HepG2 (cell line): ENCODE results near the gene PWP1. TPM values are rescaled to one million over a fixed set of nuclear protein-coding genes. Genes with fewer than 3 reads are reported as not detected.

Experiments
- FLYWCH1 ChIP-seq: sonication (generic); formaldehyde crosslinking; IDR thresholded peaks from 2 replicates; pipeline ENCODE4 v1.8.1; 2023; ENCODE audit warnings: mild to moderate bottlenecking, missing genetic modification reagents
- FOXK2 ChIP-seq: fragments of 450-650 bp; IDR thresholded peaks from 2 replicates; pipeline ENCODE4 v1.6.1; 2016
- KDM1A ChIP-seq: IDR thresholded peaks from 2 replicates; pipeline ENCODE4 v1.6.1; 2016; ENCODE audit warnings: missing compliant biosample characterization
- KDM4B ChIP-seq: sonication (generic); formaldehyde crosslinking; IDR thresholded peaks from 2 replicates; pipeline ENCODE4 v1.4.0; 2020; ENCODE audit warnings: missing genetic modification reagents
- REPIN1 ChIP-seq: sonication (generic); formaldehyde crosslinking; IDR thresholded peaks from 2 replicates; pipeline ENCODE4 v1.8.0; 2022; ENCODE audit warnings: missing genetic modification reagents, low read depth, mild to moderate bottlenecking, borderline replicate concordance
- REST ChIP-seq, 2 experiments: IDR thresholded peaks; 2 replicates each; pipeline ENCODE4 v1.6.1; 2011 to 2012; ENCODE audit warnings: low read length in 2 of 2, borderline replicate concordance in 1 of 2, low read depth in 1 of 2, mild to moderate bottlenecking in 1 of 2, moderate library complexity in 1 of 2
- ZBTB26 ChIP-seq: IDR thresholded peaks from 2 replicates; pipeline ENCODE4 v1.6.1; 2016; ENCODE audit warnings: missing compliant biosample characterization, missing genetic modification reagents, borderline replicate concordance
- ZNF460 ChIP-seq: sonication (generic); formaldehyde crosslinking; IDR thresholded peaks from 2 replicates; pipeline ENCODE4 v1.5.1; 2020; ENCODE audit warnings: missing genetic modification reagents, mild to moderate bottlenecking, borderline replicate concordance
- polyA plus RNA-seq, 8 experiments: library from polyadenylated mRNA; depleted of rRNA in 3 of 8; stranded (reverse) in 7 of 8; unstranded in 1 of 8; fragments of >200 nt; fragmentation: Illumina TruSeq in 4 of 8; extraction: Trizol in 4 of 8; gene quantifications; 2 replicates each; pipeline versions ENCODE4 v1.2.1 to v1.2.3, GENCODE V29; 2011 to 2016; ENCODE audit warnings: low read depth in 4 of 8, missing spikeins in 1 of 8, mixed read lengths in 1 of 8; ENCODE audit not compliant: insufficient read depth in 1 of 8
- total RNA-seq, 5 experiments: library from RNA; depleted of rRNA; stranded (reverse); fragments of >200 nt; fragmentation: Illumina TruSeq; extraction: Trizol; gene quantifications; 2 replicates each; pipeline ENCODE4 v1.2.3, GENCODE V29; 2016; ENCODE audit warnings: low read depth in 1 of 5
- TF ChIP-seq, protein P1 (sequence below): sonication (generic); formaldehyde crosslinking; IDR thresholded peaks from 2 replicates; pipeline ENCODE4 v1.4.0; 2020; ENCODE audit warnings: missing genetic modification reagents
- TF ChIP-seq, protein P2 (sequence below): sonication (generic); formaldehyde crosslinking; IDR thresholded peaks from 2 replicates; pipeline ENCODE4 v1.4.0; 2020; ENCODE audit warnings: mild to moderate bottlenecking, missing genetic modification reagents

PWP1 gene
- total and polyA plus RNA-seq, 2 of the 13 experiments (the other 11 are each of a cell fraction or from before 2014, with no cell fraction given) = 65.9 to 70.2 TPM

GRCh38 chr12:107681455-107681835 lies 4.2 kb upstream of the PWP1 start (continued):
- TF ChIP-seq KDM1A (CRISPR knock-in tag) (0 out of 2 replicates have a peak, but pooled peaks have one; percentile 10), REPIN1 (CRISPR knock-in tag) (peak; percentile 17; the same call in 1 of the 2 replicates), FOXK2 (no peak), REST (IDR thresholded peaks at IDR 0.05; ENCODE audit: borderline replicate concordance in 1 of 2, low read depth in 1 of 2, low read length in 2 of 2) (no peak), ZBTB26 (CRISPR knock-in tag) (no peak), KDM4B (no peak), FLYWCH1 (CRISPR knock-in tag) (no peak), ZNF460 (CRISPR knock-in tag) (no peak; the same call in 1 of the 2 replicates)
- TF ChIP-seq, protein P1, sequence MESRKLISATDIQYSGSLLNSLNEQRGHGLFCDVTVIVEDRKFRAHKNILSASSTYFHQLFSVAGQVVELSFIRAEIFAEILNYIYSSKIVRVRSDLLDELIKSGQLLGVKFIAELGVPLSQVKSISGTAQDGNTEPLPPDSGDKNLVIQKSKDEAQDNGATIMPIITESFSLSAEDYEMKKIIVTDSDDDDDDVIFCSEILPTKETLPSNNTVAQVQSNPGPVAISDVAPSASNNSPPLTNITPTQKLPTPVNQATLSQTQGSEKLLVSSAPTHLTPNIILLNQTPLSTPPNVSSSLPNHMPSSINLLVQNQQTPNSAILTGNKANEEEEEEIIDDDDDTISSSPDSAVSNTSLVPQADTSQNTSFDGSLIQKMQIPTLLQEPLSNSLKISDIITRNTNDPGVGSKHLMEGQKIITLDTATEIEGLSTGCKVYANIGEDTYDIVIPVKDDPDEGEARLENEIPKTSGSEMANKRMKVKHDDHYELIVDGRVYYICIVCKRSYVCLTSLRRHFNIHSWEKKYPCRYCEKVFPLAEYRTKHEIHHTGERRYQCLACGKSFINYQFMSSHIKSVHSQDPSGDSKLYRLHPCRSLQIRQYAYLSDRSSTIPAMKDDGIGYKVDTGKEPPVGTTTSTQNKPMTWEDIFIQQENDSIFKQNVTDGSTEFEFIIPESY (CRISPR knock-in tag) = no peak
- TF ChIP-seq, protein P2, sequence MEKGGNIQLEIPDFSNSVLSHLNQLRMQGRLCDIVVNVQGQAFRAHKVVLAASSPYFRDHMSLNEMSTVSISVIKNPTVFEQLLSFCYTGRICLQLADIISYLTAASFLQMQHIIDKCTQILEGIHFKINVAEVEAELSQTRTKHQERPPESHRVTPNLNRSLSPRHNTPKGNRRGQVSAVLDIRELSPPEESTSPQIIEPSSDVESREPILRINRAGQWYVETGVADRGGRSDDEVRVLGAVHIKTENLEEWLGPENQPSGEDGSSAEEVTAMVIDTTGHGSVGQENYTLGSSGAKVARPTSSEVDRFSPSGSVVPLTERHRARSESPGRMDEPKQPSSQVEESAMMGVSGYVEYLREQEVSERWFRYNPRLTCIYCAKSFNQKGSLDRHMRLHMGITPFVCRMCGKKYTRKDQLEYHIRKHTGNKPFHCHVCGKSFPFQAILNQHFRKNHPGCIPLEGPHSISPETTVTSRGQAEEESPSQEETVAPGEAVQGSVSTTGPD (CRISPR knock-in tag) = no peak
